Stimulated activated CD8-positive, alpha-beta memory T cell treated with anti-CD3 and anti-CD28 coated beads, Interleukin-4, amount 100 ng/mL, for 1 hour (primary cell): ENCODE results near the gene ITPRIPL2.
A peak's percentile ranks its signal among the peaks of the same experiment; 100 is the strongest.

Source experiments
- DNase-seq, 2 donors: peaks; one replicate each; pipeline ENCODE4 v3.0.0-alpha.2; 2020; ENCODE audit warnings: low read depth in 2 of 2, low spot score in 1 of 2

The ITPRIPL2 gene

GRCh38 chr16:19113577-19114358 lies at the start of gene ITPRIPL2:
Gene ITPRIPL2 (plus strand): TSS chr16:19113964. CDS start chr16:19114462, 498 bp downstream.
- DNase-seq, result no peak

GRCh38 chr16:19066988-19067348 lies 46.8 kb upstream of the ITPRIPL2 start:
- DNase-seq, result no peak

GRCh38 chr16:19067349-19068236 lies 46.2 kb upstream of the ITPRIPL2 start, which contains the start of gene COQ7:
Gene COQ7 (plus strand): TSS chr16:19067614. CDS start chr16:19067665, 51 bp downstream.
- DNase-seq, result peak; percentile 95 to 98

GRCh38 chr16:19068237-19068815 lies 45.4 kb upstream of the ITPRIPL2 start:
- DNase-seq, result no peak

GRCh38 chr16:19071811-19072777 lies 41.7 kb upstream of the ITPRIPL2 start:
- DNase-seq, result peak in 1 of 2 donors; percentile 11

- DNase-seq, result no peak
Observed at GRCh38 chr16:19073344-19073743, 40.4 kb upstream of the ITPRIPL2 start.

- DNase-seq, result no peak
Observed at GRCh38 chr16:19073863-19074262, 39.9 kb upstream of the ITPRIPL2 start.

GRCh38 chr16:19075511-19075910 lies 38.3 kb upstream of the ITPRIPL2 start:
- DNase-seq, result no peak

GRCh38 chr16:19077879-19078278 lies 35.9 kb upstream of the ITPRIPL2 start:
- DNase-seq, result no peak

- DNase-seq, result no peak
Observed at GRCh38 chr16:19083670-19084069, 30.1 kb upstream of the ITPRIPL2 start.

GRCh38 chr16:19084139-19084538 lies 29.6 kb upstream of the ITPRIPL2 start:
- DNase-seq, result no peak

GRCh38 chr16:19084879-19085278 lies 28.9 kb upstream of the ITPRIPL2 start:
- no peak for DNase-seq

- DNase-seq, result no peak
Observed at GRCh38 chr16:19085679-19086200, 28.0 kb upstream of the ITPRIPL2 start.

GRCh38 chr16:19086322-19087199 lies 27.2 kb upstream of the ITPRIPL2 start:
- DNase-seq, result peak; percentile 42 to 50

GRCh38 chr16:19088341-19088916 lies 25.3 kb upstream of the ITPRIPL2 start:
- DNase-seq, result no peak

GRCh38 chr16:19089410-19089955 lies 24.3 kb upstream of the ITPRIPL2 start:
- no peak for DNase-seq

- no peak for DNase-seq
Observed at GRCh38 chr16:19090916-19091315, 22.8 kb upstream of the ITPRIPL2 start.

- DNase-seq, result no peak
Observed at GRCh38 chr16:19092653-19093410, 20.9 kb upstream of the ITPRIPL2 start.
